K562 (cell line): Measurements from ENCODE around the gene RNF13. TPM values are rescaled to one million over a fixed set of nuclear protein-coding genes. Genes with fewer than 3 reads are reported as not detected.
A peak's percentile ranks its signal among the peaks of the same experiment; 100 is the strongest.

Source experiments
- MYNN ChIP-seq, 2 experiments: sonication (generic); formaldehyde crosslinking in 1 of 2; IDR thresholded peaks; 2 replicates each; pipeline versions ENCODE4 v1.5.0 to v1.6.1; 2016 to 2020; ENCODE audit warnings: antibody characterized with exemption in 1 of 2, missing genetic modification reagents in 1 of 2
- ZBTB40 ChIP-seq, 2 experiments: fragments of 450-650 bp in 1 of 2; sonication (generic) in 1 of 2; formaldehyde crosslinking in 1 of 2; IDR thresholded peaks; 2 replicates each; pipeline versions ENCODE4 v1.7.1 to v1.9.0; 2016 to 2022; ENCODE audit warnings: inconsistent platforms in 1 of 2, mild to moderate bottlenecking in 1 of 2, missing genetic modification reagents in 1 of 2
- ZNF780A ChIP-seq: fragments of 250-450 bp; sonication (Bioruptor Pico); IDR thresholded peaks from 2 replicates; pipeline ENCODE4 v1.5.0; 2021; ENCODE audit warnings: mild to moderate bottlenecking
- polyA plus RNA-seq, 8 experiments: library from polyadenylated mRNA; depleted of rRNA in 4 of 8; stranded (reverse) in 5 of 8; unstranded in 3 of 8; fragments of >200 nt; fragmentation: Nextera tagmentation in 2 of 8; fragmentation: Illumina TruSeq in 1 of 8; extraction: Ambion mirVana in 2 of 8; extraction: Trizol in 1 of 8; gene quantifications; 2 replicates each; pipeline versions ENCODE4 v1.2.1 to v1.2.3, GENCODE V29; 2011 to 2014; ENCODE audit warnings: inconsistent platforms in 1 of 8, missing spikeins in 1 of 8
- total RNA-seq, 7 experiments: library from RNA; depleted of rRNA in 6 of 7; stranded (reverse); fragments of >200 nt in 6 of 7; fragmentation: Illumina TruSeq in 2 of 7; extraction: Trizol in 2 of 7; gene quantifications; 2 replicates each; pipeline versions ENCODE4 v1.2.1 to v1.2.3, GENCODE V29; 2011 to 2021; ENCODE audit warnings: low replicate concordance in 1 of 7
- TF ChIP-seq, protein P1 (sequence below): sonication (generic); formaldehyde crosslinking; IDR thresholded peaks from 2 replicates; pipeline ENCODE4 v1.8.0; 2023; ENCODE audit warnings: missing genetic modification reagents, mild to moderate bottlenecking, borderline replicate concordance
- TF ChIP-seq, protein P2 (sequence below): fragments of 150-350 bp; IDR thresholded peaks from 2 replicates; pipeline ENCODE4 v1.6.1; 2014; ENCODE audit warnings: low read depth, mild to moderate bottlenecking, low read length, borderline replicate concordance

RNF13 gene
- total and polyA plus RNA-seq, 9 of the 15 experiments (the other 6 are each of a cell fraction or from before 2014, with no cell fraction given): 12.7 to 35.8 (median 18.9) TPM

DNA sequence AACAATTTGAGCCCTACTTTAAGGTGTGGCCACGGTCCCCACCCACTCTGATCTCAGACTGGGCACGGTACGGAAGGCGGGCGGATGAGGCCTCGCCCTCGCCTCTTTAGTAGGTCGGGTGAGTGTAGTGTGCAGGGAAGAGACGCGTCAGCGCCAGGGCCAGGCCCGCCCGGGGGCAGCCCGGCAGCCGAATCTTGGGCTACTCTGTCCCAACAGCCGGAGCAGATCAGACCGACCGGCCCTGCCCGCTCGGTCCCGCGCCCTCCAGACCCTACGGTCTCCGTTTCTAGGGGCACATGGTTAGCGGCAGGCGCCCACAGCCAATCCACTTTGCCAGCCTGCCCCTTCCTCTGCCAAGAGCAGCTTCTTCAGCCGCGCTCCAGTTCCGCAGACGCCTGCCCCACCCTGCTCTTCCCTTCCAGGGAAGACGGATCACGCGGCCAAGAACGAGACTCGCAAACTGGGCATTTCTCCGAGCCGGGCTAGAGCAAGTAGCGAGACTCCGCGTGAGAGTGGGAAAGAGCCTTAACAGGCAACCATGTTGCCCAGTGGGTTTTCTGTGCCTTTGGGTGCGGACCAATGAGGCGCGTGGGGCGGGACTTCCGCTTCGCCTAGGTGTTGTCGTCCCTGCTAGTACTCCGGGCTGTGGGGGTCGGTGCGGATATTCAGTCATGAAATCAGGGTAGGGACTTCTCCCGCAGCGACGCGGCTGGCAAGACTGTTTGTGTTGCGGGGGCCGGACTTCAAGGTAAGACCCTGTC lies at the start of gene RNF13 (continued):
- TF ChIP-seq ZNF780A (CRISPR knock-in tag): no peak
- TF ChIP-seq, protein P1, sequence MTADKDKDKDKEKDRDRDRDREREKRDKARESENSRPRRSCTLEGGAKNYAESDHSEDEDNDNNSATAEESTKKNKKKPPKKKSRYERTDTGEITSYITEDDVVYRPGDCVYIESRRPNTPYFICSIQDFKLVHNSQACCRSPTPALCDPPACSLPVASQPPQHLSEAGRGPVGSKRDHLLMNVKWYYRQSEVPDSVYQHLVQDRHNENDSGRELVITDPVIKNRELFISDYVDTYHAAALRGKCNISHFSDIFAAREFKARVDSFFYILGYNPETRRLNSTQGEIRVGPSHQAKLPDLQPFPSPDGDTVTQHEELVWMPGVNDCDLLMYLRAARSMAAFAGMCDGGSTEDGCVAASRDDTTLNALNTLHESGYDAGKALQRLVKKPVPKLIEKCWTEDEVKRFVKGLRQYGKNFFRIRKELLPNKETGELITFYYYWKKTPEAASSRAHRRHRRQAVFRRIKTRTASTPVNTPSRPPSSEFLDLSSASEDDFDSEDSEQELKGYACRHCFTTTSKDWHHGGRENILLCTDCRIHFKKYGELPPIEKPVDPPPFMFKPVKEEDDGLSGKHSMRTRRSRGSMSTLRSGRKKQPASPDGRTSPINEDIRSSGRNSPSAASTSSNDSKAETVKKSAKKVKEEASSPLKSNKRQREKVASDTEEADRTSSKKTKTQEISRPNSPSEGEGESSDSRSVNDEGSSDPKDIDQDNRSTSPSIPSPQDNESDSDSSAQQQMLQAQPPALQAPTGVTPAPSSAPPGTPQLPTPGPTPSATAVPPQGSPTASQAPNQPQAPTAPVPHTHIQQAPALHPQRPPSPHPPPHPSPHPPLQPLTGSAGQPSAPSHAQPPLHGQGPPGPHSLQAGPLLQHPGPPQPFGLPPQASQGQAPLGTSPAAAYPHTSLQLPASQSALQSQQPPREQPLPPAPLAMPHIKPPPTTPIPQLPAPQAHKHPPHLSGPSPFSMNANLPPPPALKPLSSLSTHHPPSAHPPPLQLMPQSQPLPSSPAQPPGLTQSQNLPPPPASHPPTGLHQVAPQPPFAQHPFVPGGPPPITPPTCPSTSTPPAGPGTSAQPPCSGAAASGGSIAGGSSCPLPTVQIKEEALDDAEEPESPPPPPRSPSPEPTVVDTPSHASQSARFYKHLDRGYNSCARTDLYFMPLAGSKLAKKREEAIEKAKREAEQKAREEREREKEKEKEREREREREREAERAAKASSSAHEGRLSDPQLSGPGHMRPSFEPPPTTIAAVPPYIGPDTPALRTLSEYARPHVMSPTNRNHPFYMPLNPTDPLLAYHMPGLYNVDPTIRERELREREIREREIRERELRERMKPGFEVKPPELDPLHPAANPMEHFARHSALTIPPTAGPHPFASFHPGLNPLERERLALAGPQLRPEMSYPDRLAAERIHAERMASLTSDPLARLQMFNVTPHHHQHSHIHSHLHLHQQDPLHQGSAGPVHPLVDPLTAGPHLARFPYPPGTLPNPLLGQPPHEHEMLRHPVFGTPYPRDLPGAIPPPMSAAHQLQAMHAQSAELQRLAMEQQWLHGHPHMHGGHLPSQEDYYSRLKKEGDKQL (CRISPR knock-in tag): no peak
- TF ChIP-seq MYNN (IDR thresholded peaks at IDR 0.05): no peak
- no peak for TF ChIP-seq MYNN (CRISPR knock-in tag; IDR thresholded peaks at IDR 0.05)
- TF ChIP-seq, protein P2, sequence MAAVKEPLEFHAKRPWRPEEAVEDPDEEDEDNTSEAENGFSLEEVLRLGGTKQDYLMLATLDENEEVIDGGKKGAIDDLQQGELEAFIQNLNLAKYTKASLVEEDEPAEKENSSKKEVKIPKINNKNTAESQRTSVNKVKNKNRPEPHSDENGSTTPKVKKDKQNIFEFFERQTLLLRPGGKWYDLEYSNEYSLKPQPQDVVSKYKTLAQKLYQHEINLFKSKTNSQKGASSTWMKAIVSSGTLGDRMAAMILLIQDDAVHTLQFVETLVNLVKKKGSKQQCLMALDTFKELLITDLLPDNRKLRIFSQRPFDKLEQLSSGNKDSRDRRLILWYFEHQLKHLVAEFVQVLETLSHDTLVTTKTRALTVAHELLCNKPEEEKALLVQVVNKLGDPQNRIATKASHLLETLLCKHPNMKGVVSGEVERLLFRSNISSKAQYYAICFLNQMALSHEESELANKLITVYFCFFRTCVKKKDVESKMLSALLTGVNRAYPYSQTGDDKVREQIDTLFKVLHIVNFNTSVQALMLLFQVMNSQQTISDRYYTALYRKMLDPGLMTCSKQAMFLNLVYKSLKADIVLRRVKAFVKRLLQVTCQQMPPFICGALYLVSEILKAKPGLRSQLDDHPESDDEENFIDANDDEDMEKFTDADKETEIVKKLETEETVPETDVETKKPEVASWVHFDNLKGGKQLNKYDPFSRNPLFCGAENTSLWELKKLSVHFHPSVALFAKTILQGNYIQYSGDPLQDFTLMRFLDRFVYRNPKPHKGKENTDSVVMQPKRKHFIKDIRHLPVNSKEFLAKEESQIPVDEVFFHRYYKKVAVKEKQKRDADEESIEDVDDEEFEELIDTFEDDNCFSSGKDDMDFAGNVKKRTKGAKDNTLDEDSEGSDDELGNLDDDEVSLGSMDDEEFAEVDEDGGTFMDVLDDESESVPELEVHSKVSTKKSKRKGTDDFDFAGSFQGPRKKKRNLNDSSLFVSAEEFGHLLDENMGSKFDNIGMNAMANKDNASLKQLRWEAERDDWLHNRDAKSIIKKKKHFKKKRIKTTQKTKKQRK: no peak
- TF ChIP-seq ZBTB40 (IDR thresholded peaks at IDR 0.05): peak; percentile 86
- TF ChIP-seq ZBTB40 (CRISPR knock-in tag; IDR thresholded peaks at IDR 0.05): no peak
